Parathyroid adenoma (tissue), 2 donors: ENCODE results near the gene LMBR1L.

ENCODE experiments used
- H2AFZ ChIP-seq: fragments of 300-600 bp; sonication (generic); one replicate; pipeline ENCODE4 v1.7.0; 2017; ENCODE audit warnings: antibody characterized with exemption, mild to moderate bottlenecking
- H3K27ac ChIP-seq: fragments of 300-600 bp; sonication (generic); one replicate; pipeline ENCODE4 v1.7.0; 2017
- H3K27me3 ChIP-seq: fragments of 300-600 bp; sonication (generic); one replicate; pipeline ENCODE4 v1.7.0; 2017; ENCODE audit warnings: low read length; ENCODE audit not compliant: control insufficient read depth, insufficient read depth
- H3K36me3 ChIP-seq: fragments of 300-600 bp; sonication (generic); one replicate; pipeline ENCODE4 v1.7.0; 2017; ENCODE audit warnings: low read length; ENCODE audit not compliant: control insufficient read depth, insufficient read depth
- H3K4me1 ChIP-seq: fragments of 300-600 bp; sonication (generic); one replicate; pipeline ENCODE4 v1.7.0; 2017; ENCODE audit warnings: control low read depth
- H3K4me2 ChIP-seq: fragments of 300-600 bp; sonication (generic); one replicate; pipeline ENCODE4 v1.7.0; 2017; ENCODE audit warnings: low read length
- H3K4me3 ChIP-seq: fragments of 300-600 bp; sonication (generic); one replicate; pipeline ENCODE4 v1.7.0; 2017; ENCODE audit warnings: low read depth, low read length
- H3K79me2 ChIP-seq: fragments of 300-600 bp; sonication (generic); one replicate; pipeline ENCODE4 v1.7.0; 2017; ENCODE audit warnings: control low read depth
- H3K9ac ChIP-seq: fragments of 300-600 bp; sonication (generic); one replicate; pipeline ENCODE4 v1.7.0; 2017; ENCODE audit warnings: mild to moderate bottlenecking
- H3K9me3 ChIP-seq: fragments of 300-600 bp; sonication (generic); one replicate; pipeline ENCODE4 v1.7.0; 2017; ENCODE audit warnings: low read length; ENCODE audit not compliant: control insufficient read depth
- CTCF ChIP-seq: fragments of 300-600 bp; sonication (generic); IDR thresholded peaks from one replicate; pipeline ENCODE4 v1.7.0; 2017; ENCODE audit warnings: antibody characterized with exemption, mild to moderate bottlenecking
- donor health status: primary hyperparathyroidism.

LMBR1L gene

DNA sequence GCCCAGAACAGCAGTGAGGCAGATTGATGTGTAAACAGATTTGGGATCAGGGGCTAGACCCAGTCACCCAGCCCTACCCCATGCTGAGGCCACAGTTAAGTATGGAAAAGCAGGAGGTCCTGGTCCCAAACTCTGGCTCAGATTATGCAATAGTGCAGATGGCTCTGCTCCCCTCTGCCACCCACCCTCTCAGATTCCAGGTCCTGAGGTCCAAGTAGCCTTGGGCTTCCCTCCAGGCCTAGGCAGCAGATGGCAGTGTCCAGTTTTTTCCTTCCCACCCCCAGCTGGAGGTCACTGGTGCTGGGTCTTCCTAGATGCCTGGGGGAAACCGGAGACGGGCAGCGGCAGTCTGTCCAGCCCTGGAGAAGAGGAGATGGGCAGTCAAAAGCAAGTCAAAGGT lies 13.3 kb downstream of the LMBR1L start:
- TF ChIP-seq CTCF: no peak
- Histone ChIP-seq H3K4me3 (no peak overlapping the region), H3K4me2 (no peak overlapping the region), H3K9ac (no peak overlapping the region), H2AFZ (no peak overlapping the region), H3K27me3 (peaks cover 6% of the 10 kb centered on the region), H3K79me2 (no peaks in the 10 kb centered on the region), H3K36me3 (no peaks in the 10 kb centered on the region), H3K27ac (no peak overlapping the region), H3K9me3 (no peaks in the 10 kb centered on the region), H3K4me1 (no peaks in the 10 kb centered on the region)

DNA sequence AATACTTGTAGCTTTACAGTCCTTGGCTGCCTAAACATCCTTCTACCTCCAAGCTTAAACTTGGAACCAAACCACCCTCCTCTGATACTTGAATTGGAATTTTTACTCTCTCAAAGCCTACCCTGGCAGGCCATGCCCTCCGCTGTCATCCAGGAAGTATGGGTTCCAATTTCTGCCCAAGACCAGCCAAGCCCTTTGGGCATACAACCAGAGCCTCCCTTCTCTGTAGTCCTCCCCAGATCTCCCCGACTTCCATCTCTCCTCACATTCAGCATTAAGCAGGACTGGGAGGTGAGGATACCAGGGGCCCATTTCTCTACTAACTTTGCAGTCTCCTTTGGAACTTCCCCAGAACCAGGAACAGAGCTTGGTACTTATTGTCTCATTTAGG lies 15.7 kb downstream of the LMBR1L start:
- Histone ChIP-seq H2AFZ (no peak overlapping the region), H3K4me1 (peaks cover 6% of the 10 kb centered on the region), H3K79me2 (no peaks in the 10 kb centered on the region), H3K4me3 (no peak overlapping the region), H3K36me3 (no peaks in the 10 kb centered on the region), H3K27me3 (peaks cover 23% of the 10 kb centered on the region), H3K9me3 (no peaks in the 10 kb centered on the region), H3K27ac (no peak overlapping the region), H3K9ac (no peak overlapping the region), H3K4me2 (no peak overlapping the region)
- no peak for TF ChIP-seq CTCF

- Histone ChIP-seq H3K9ac (no peak within 1 kb of the TSS), H3K4me3 (no peak within 1 kb of the TSS), H3K27ac (no peak within 1 kb of the TSS)
Measured at GRCh38 chr12:49094160-49094974, 16.3 kb downstream of the LMBR1L start, which contains the start of gene DHH. Gene DHH, minus strand, starts transcription at chr12:49094801. Its CDS starts 289 bp downstream, at chr12:49094512.

GRCh38 chr12:49093792-49094159 lies 16.9 kb downstream of the LMBR1L start:
- H2AFZ ChIP-seq: peak overlapping the region; percentile 43
- H3K9me3 ChIP-seq: no peaks in the 10 kb centered on the region
- H3K4me2 ChIP-seq: no peak overlapping the region
- H3K27ac ChIP-seq: no peak overlapping the region
- no peaks in the 10 kb centered on the region for H3K36me3 ChIP-seq
- H3K4me1 ChIP-seq: peaks cover 9% of the 10 kb centered on the region
- no peak for TF ChIP-seq CTCF
- H3K79me2 ChIP-seq: no peaks in the 10 kb centered on the region
- H3K4me3 ChIP-seq: no peak overlapping the region
- no peak overlapping the region for H3K9ac ChIP-seq
- H3K27me3 ChIP-seq: peaks cover 27% of the 10 kb centered on the region

More at GRCh38 chr12:49094160-49094974, 16.3 kb downstream of the LMBR1L start, which contains the start of gene DHH:
- H3K79me2 ChIP-seq: no peaks in the 10 kb centered on the region
- no peaks in the 10 kb centered on the region for H3K36me3 ChIP-seq
- peak within 1 kb of the TSS; percentile 61 for H3K4me2 ChIP-seq
- peaks cover 9% of the 10 kb centered on the region for H3K4me1 ChIP-seq
- no peak for TF ChIP-seq CTCF
- H3K27me3 ChIP-seq: peaks cover 23% of the 10 kb centered on the region
- H2AFZ ChIP-seq: peak within 1 kb of the TSS; percentile 43
- no peaks in the 10 kb centered on the region for H3K9me3 ChIP-seq
